Kidney tubule cell (primary cell): ENCODE results near the gene SNX7.
A peak's percentile ranks its signal among the peaks of the same experiment; 100 is the strongest.

ENCODE experiments used
- DNase-seq: peaks from one replicate; pipeline ENCODE4 v3.0.0-alpha.2; 2018; ENCODE audit warnings: low spot score

Gene SNX7, protein sequence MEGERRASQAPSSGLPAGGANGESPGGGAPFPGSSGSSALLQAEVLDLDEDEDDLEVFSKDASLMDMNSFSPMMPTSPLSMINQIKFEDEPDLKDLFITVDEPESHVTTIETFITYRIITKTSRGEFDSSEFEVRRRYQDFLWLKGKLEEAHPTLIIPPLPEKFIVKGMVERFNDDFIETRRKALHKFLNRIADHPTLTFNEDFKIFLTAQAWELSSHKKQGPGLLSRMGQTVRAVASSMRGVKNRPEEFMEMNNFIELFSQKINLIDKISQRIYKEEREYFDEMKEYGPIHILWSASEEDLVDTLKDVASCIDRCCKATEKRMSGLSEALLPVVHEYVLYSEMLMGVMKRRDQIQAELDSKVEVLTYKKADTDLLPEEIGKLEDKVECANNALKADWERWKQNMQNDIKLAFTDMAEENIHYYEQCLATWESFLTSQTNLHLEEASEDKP

DNA sequence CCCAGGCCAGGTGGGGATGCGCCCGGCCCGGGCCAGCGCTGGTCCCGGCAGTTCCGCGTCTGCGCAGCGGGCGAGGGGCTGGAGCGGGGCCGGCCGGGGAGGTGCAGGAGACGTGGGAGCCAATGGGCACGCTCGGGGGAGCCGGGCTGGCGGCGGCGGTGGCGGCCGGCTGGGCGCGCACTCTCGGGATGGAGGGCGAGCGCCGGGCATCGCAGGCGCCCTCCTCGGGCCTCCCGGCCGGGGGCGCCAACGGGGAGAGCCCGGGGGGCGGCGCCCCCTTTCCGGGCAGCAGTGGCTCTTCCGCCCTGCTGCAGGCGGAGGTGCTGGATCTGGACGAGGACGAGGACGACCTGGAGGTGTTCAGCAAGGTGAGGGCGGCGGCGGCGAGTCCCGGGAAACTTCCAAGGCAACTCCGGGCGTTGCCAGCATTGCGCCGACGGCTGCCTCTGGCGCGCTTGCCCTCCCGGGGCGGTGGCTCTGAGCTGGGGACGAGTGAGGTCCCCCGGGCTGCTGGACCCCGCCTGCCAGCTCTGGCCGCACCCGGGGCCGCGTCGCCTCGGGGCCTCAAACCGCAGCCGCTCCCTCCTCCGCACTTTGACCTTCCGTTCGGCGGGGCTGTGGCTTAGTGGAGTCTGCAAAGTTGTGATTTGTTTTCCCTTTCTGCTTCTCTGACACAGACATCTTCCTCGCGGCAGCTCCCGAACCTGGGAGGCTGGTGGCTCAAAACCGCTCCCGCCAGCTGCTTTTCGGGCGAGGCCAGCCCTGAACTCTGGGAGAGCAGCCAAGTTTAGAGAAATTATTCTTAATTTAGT is at the start of gene SNX7:
SNX7 (plus strand) TSS at position 178 of the 812 bp plus-strand sequence; CDS start at position 189, 11 bp downstream.
- peak; percentile 86 for DNase-seq

DNA sequence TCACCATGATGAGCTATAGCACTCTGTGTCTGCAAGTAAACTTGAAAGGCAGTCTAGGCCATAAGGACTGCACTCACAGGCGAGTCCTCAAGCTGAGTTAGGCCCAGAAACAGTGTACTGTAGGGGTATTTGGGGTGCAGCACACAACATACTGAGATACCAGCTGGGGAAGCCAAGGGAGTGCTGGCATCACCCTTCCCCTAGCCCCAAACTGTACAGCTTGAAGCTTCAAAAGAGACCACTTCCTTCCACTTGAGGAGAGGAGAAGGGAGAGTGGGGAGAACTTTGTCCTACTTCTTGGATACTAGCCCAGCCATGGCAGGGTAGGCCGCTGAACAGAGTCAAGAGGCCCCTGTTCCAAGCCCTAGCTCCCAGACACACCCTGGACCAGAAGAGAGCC is 24.2 kb upstream of the SNX7 start:
- no peak for DNase-seq

DNA sequence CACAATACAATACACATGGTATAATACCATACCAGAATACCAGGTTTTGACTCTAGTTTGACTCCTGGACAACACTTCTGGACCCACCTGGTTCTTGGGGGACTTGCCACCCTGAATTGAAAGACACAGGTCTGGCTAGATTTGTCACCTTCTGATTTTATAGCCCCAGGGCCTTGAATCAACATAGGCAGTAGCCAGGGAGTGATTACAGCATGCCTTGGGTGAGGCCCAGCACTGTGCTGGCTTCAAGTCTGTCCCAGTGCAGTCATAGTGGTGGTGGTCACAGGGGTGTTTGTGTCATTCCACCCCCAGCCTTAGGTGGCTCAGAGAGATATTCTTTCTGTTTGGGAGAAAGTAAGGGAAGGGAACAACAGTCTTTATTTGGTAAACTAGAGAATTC is 23.3 kb upstream of the SNX7 start:
- DNase-seq: no peak

DNA sequence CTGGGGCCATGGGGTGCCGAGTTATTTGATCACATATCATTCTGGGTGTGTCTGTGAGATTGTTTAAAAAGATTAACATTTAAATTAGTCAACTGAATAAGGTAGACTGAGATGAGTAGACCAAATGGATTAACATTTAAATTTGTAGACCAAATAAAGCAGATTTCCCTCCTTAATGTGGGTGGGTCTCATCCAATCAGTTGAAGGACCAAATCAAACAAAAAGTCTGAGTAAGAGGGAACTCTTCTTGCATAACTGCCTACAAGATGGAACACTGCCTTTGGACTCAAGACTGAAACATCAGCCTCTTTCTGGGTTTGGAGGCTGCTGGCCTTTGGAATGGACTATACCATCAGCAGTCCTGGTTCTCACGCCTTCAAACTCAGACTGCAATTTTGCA is 17.0 kb upstream of the SNX7 start:
- DNase-seq: no peak

DNA sequence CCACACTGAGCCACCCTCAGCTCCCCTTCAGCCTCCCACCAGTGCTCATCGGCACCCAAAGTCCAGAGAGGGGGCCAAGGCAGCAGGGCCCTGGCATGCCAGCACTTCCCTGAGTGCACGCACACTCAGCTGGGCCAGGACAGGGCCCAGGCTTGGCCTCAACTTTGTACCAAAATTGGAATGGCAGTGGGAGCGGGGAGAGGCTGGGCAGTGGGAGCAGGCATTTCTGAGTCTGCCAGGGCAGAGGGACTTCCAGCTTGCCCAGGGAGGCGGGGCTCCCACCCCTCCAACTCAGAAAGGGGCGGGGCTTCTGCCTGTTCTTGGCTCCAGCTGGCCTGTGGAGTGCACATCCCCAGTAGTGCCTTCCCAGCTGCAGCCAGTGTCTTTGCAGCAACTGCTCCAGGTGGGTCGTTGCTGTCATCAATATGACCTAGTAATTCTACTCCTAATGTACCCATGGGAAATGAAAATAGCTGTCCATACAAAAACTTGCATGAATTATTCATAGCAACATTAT is 10.3 kb upstream of the SNX7 start:
- DNase-seq: no peak

DNA sequence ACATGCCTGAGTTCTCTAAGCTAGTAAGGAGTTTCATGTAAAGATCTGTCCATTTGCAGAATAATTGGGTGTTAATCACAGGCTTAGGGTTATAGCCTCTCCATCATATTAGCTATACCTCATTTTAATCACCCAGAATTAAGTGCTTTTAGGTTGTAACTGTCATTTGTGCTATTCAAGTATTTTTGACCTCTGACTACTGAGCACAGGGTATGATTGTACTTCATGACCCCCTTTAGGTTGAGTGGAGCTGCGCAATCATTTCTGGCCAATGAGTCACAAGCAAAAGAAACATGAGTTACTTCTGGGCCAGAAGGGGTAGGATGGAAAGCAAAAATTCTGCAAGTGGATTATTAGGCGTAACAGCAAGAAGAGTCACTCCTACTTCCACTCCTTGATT is 8.4 kb upstream of the SNX7 start:
- no peak for DNase-seq

DNA sequence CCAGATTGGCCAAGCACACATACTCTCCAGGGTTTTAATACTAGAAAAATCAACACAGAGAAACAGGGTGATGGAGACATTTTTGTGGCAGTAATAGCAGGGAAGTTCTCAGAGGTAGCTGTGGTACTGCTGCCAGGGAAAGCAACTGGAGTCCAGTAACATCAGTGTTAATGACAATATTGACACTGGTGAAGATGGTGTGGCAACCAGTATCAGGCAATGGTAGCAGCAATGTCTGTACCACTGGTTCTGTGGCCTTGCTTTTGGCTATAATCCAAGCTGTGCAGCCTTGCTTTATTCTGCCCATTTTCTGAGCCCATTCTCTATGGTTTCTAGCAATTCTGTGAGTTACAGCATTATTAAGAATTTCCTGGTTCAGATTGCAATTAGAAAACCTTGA is 1.6 kb upstream of the SNX7 start:
- no peak for DNase-seq

DNA sequence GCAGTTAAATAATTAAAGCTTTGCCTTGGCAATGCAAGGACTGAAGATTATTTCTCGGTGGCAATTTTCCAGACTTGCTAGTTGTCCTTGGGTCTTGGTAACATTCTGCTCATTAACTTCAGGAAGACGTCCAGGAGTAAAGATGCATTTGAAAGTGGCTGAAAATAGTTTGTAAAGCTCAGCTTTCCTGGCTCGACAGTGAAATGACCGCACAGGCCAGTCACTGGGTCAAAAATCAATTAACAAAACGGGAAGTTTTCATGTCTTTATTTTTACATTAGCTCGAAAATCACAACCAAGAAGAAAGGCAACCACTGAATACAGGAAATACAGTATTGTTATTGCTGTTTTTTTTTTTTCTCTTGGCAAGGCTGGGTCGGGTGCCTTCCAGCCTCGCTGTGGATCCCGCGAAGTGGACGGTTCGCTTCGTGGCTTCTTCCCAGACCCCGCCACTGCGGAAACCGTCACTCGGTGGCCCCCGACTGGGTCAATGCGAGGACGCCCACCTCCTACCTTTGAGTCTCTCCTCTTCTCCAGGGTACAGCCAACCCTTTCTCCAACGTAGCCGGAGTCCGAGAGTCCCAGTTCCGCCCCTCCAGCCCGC is 479 bp upstream of the SNX7 start:
- DNase-seq: no peak

DNA sequence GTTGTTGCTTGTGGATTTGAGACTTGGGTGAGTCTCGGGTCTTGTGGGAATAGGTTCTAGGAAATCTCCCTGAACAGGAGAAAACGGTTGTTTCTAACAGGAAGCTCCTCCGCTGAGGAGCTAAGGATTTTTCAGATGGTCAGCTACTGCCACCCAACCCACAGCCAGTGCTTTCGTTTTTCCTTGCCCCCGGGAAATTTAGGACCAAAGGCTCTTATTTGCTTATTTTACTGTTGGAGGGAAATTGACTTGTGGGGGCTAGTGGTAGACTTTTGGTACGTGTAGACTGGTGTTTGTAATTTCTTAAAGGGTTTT is 792 bp downstream of the SNX7 start:
- DNase-seq: peak; percentile 56

DNA sequence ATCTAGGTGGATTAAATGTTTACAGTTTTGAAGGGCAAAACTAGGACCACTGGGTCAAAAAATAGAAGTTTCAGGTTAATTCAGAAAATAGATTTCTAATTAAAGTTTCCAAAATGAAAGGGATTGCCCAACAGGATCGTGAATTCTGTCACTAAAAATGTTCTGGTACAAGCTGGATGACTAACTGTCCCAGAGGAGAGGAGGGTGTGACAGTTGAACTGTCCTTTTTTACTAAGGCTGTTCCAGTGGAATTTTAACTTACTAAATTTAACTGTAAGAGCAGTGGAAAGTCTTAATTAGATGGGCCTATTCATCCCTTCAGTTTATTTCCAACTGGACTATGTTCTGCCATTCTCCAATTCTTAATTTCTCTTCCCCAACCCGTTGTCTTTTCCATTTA is 7.2 kb downstream of the SNX7 start:
- DNase-seq: no peak

DNA sequence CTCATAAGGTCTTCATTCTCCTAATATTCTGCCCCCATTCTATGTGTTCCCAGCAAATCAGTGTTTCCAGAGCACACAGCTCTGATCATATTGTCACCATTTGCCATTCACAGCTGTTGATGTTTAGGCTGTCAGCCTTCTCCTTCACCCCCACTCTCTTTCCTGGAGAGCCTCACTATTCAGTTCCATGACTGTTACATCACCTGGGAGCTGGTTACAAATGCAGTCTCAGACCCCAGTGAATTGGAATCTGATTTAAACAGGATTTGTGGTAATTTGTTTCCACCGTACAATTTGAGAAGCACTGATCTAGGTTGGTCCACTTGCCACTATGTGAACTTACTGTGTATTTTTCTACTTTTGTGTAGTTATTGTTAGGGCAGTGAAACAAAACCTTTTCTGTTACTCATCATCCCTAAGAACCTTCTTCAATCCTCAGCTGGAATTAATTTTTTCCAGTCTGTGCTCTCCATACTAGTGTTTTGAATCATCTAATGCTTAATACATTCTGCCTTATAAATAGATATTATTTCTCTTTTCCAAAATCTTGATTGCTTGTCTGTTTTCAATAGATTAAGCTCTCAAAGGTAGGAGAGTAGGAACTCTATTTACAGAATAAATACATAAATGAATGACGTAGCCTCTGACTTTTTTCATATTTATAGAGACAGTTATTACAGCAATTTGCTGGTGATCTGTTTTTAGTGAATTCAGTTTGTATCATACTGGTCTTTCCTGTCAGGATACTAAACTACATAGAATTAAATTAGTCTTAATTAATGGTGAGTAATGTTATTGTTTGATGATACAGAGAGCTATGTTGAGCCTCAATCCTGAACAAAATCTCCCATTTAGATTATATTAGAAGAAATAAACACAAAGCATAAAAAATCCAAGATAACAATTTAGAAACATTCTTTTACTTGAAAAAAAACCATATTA is 8.1 kb downstream of the SNX7 start:
- no peak for DNase-seq

DNA sequence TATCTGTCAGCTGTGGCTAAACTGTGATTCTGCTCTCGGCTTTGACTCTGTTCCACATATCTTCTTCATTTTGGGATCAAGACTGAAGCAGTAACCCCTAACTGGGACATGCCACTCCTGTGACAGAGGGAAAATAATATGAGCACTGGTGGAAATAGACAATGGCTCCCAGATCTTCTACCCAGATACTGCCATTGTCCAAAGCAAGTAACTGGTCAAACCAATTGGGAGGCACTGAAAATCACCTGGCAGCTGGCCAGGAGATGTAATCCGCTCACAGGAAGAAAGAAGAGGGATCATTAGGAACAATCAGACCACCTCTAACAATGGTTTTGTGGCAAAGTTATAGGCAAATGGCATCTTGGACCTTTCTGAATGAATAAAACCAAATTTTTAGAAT is 10.7 kb downstream of the SNX7 start:
- no peak for DNase-seq

DNA sequence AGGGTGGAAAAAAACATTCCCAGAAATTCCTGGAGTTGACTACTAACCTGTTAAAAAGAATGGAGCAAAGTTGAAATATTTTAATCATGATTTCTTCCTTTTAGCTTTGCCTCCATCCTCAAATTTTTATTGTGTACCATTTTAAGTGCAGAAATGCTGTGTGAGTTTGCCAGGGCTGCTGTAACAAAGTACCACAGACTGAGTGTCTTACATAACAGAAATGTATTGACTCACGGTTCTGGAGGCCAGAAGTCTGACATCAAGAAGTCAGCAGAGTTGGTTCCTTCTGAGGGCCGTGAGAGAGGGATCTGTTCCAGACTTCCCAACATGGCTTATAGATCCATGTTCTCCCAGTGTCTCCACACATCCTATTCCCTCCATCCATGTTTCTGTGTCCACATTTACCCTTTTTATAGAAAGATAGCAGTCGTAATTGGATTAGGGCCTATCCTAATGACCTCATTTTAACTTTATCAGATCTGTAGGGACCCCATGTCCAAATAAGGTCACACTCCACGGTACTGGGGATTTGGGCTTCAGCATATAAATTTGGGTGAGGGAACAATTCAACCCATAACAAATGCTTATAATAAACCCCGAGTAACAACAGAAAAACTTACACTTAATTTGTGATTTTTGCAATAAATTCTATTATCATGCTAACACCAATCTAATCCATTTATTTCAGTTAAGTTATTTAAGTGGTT is 12.7 kb downstream of the SNX7 start:
- no peak for DNase-seq

DNA sequence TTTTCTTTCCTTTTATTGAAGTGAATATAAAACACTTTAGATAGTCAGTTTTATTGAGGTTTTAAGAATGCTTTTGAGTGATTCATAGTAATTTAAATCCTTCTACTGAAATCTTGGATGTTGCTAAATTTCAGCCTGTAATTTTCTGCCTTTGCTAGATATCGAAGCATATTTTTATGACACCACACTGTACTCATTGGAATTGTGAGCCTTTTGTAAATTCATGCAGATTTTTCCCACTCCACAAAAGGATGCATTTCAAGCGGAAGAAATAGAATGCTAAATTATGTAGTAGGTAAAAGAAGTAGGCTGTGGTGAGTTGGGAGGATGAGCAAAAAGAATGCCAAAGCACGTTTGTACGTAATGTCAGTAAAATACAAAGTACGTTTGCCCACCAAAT is 13.8 kb downstream of the SNX7 start:
- no peak for DNase-seq

DNA sequence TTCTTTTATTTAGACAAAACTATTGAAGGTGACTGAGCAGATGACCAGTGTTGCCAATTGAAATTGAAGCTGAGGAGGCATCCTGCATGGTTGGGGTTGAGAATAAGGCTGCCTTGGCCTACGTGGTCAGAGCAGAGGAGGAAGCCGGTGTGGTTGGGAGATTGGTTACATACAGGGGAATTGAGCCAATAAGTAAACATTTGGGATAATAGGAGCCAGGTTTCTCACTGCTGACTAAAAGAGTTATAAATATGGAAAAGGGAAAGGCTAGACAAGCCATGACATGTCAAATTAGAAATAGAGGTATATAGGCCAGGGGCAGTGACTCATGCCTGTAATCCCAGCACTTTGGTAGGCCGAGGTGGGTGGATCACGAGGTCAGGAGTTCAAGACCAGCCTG is 15.8 kb downstream of the SNX7 start:
- DNase-seq: no peak

DNA sequence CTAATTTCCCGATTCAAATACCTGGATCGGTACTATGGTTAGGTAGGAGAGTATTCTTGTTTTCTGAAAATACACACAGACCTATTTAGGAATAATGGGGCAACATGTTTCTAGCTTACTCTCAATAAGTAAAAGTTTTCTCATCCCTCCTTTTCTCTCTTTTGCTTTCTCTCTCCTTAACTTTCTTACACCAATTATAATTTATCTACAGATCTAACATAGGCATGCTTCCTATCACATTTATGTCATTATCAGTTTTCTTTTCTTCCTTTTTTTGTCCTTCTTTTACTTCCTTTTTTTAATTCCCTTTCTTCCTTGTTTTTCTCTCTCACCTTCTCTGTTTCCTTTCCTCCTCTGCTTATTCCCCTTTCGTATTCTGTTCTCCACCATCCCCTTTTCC is 20.3 kb downstream of the SNX7 start:
- no peak for DNase-seq

DNA sequence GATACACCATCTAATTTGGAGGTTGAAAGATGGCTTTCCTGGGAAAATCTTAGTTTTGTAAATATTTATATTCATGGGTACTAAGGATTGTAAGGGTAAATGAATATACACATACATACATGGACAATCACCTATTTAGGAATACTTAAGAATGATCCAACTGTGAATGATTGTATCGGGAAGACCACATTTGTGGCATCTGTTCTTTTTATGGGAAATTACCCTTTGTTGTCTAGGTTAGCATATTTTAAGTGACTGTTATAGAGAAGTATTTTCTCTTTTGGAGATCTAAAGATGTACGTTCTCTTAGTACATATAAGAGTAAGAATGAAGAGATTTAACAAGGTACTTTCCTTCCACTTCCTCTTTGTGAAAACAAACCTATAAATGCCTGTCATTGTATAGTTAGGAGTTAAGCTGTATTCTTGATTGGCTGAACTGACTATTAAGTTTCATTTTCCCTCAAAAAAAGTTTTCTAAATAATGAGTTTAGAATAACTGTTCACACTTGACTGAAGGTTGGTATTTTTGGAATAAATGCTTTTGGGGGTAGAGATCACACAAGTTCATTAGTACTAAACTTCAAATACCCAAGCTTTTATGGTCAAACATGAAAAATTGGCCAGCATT is 26.7 kb downstream of the SNX7 start:
- no peak for DNase-seq

DNA sequence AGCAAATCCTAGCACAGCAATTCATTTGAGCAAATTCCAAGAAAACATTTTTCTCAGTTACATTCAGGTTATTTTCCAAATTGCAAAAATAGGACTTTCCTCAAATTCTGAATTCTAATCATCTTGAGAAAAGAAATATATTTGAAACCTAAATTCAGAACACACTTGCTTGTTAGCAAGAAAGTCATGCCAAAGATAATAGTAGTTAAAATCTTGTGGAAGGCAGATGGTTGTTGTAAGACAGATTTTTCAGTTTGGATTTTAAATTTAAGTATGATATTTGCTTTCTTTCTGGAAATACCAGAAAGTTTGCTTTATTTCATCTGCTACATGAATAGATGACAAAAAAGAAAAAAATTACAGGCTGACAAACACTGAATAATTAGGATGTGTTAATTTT is 29.1 kb downstream of the SNX7 start:
- no peak for DNase-seq

DNA sequence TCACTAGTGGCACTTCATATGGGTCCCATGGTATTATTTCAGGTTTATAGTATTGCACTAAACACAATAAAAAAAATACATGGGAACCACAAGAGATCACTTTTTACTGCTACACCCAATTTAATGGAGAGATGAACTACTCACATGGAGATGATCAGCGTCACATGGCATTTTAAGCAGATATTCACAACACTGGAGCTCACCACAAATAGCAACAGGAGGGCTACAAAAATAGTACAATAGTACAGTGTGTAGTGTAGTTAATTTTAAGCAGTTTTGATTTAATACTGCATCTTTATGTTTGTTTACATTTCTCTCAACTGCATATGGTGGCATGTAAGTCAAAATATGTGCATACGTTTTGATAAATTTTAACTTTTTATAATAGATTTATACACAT is 31.0 kb downstream of the SNX7 start:
- no peak for DNase-seq

DNA sequence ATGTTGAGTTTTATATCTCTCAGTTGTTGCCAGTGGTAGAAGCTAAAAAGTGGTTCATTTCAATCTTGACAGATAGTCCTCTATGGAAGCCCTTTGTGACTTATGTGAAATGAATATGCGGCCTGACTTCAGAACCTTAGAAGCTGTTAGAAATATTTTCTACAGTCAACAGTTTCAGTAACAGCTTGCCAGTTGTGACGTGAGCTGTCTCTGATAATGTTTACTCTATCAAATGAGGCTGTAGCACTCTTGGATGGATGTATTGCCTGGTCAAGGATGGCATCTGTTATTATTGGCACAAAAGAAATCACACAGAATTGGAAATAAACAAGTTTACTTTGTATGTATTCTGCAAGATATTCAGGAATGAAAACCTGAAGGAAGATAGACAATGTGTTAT is 31.9 kb downstream of the SNX7 start:
- no peak for DNase-seq

DNA sequence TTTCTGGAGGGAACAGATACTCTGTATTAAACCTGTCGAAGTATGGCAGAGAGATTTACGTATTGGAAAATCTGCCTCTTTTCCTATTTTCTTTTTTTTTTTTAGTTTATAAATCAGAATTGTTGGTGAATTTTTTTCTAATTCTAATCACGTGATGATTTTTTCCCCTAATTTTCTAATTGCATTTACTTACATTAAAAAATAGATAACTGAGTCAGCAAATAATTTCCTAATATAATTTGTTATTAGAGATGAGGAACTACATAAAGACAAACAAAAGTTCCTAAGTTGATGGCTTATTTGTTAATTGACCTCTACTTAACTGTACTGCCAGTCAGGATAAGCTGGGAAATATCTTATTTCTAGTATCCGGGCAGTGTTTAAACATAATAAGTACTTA is 34.6 kb downstream of the SNX7 start:
- no peak for DNase-seq
